ENCODE results near the gene CASP10. TPM values are rescaled to one million over a fixed set of nuclear protein-coding genes. Genes with fewer than 3 reads are reported as not detected.

Gene CASP10
- total and polyA plus RNA-seq, 2 of the 4 experiments (the other 2 are of a cell fraction): 0.12 to 0.90 TPM

GRCh38 chr2:201248288-201248844 is 65.4 kb downstream of the CASP10 start:
- no peak overlapping the region for H3K4me2 ChIP-seq (ENCODE audit: low read depth, low read length)
- no TSS peak for BruUV-seq (replicated peaks)
- no peaks in the 10 kb centered on the region for H3K36me3 ChIP-seq (ENCODE audit: control insufficient read depth, insufficient read depth, low read length)
- no peak overlapping the region for H3K56ac ChIP-seq (ENCODE audit: extremely low read depth, insufficient read depth, low read length)
- in situ Hi-C loops (cut with MboI; ENCODE audit: low sequenced_read_pairs) (loop anchor here (5.0 to 25.0 kb wide), 2 partner anchors 114 to 364 kb away; a partner anchor contains a TSS), intact Hi-C loops (cut with micrococcal nuclease) (no loop called here), dilution Hi-C loops (cut with HindIII; ENCODE audit: low sequenced_read_pairs, unreplicated experiment) (no loop called here)
- no peak overlapping the region for H2AK9ac ChIP-seq (replicated peaks; ENCODE audit: low read depth, low read length, poor library complexity)
- peaks cover 4% of the 10 kb centered on the region for H3K9me3 ChIP-seq (ENCODE audit: control insufficient read depth, insufficient read depth, low read length)
- H3K27ac ChIP-seq (ENCODE audit: insufficient read depth, low read length): no peak overlapping the region
- peaks cover 3% of the 10 kb centered on the region; the same call in 1 of the 2 replicates for H3K9me1 ChIP-seq (ENCODE audit: insufficient read depth, low read length)
- TF ChIP-seq RFX5 (IDR thresholded peaks at IDR 0.05; ENCODE audit: low read depth, low read length) (no peak), BHLHE40 (IDR thresholded peaks at IDR 0.05; ENCODE audit: low read depth, low read length) (no peak), MXI1 (IDR thresholded peaks at IDR 0.05; ENCODE audit: borderline replicate concordance, low read depth, low read length) (no peak), MAZ (IDR thresholded peaks at IDR 0.05; ENCODE audit: borderline replicate concordance, low read depth, low read length) (no peak), NFE2L2 (IDR thresholded peaks at IDR 0.05; ENCODE audit: low read depth, low read length) (no peak), POLR2A (IDR thresholded peaks at IDR 0.05; ENCODE audit: low read depth, low read length) (no peak), RCOR1 (IDR thresholded peaks at IDR 0.05; ENCODE audit: insufficient replicate concordance, low read length) (no peak), FOS (IDR thresholded peaks at IDR 0.05; ENCODE audit: low read depth, low read length) (no peak), RAD21 (IDR thresholded peaks at IDR 0.05; ENCODE audit: low read length) (no peak)
- TF ChIP-seq, protein P1, sequence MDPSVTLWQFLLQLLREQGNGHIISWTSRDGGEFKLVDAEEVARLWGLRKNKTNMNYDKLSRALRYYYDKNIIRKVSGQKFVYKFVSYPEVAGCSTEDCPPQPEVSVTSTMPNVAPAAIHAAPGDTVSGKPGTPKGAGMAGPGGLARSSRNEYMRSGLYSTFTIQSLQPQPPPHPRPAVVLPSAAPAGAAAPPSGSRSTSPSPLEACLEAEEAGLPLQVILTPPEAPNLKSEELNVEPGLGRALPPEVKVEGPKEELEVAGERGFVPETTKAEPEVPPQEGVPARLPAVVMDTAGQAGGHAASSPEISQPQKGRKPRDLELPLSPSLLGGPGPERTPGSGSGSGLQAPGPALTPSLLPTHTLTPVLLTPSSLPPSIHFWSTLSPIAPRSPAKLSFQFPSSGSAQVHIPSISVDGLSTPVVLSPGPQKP (IDR thresholded peaks at IDR 0.05; ENCODE audit: borderline replicate concordance, low read depth, low read length): no peak
- no peaks in the 10 kb centered on the region for H3K79me1 ChIP-seq (ENCODE audit: low read depth in 1 of 2, low read length in 2 of 2)
- no peak overlapping the region for H4K91ac ChIP-seq (ENCODE audit: insufficient read depth, low read depth, low read length)
- H3K4me1 ChIP-seq (ENCODE audit: control insufficient read depth, insufficient read depth, low read length): peaks cover 2% of the 10 kb centered on the region; the same call in 1 of the 2 replicates
- WGBS, 2 experiments (ENCODE audit: extremely low coverage in 2 of 2, insufficient read length in 1 of 2): 80% methylated on average over 2 of the region's 6 CpGs; no CpG with 5 or more reads in 1 of the 2 experiments
- H3K23ac ChIP-seq (ENCODE audit: low read depth, low read length): no peak overlapping the region
- CTCF ChIA-PET: no interaction called here
- H2AFZ ChIP-seq (replicated peaks; ENCODE audit: low read length, poor library complexity): no peak overlapping the region
- H2BK15ac ChIP-seq (ENCODE audit: low read depth, low read length): no peak overlapping the region
- H3K18ac ChIP-seq (ENCODE audit: low read depth, low read length): no peak overlapping the region
- no peak for DNase-seq
- no peak overlapping the region for H2BK20ac ChIP-seq (ENCODE audit: low read depth, low read length)
- H2AK5ac ChIP-seq (ENCODE audit: low read depth, low read length): no peak overlapping the region
- no peak overlapping the region for H2BK5ac ChIP-seq (ENCODE audit: low read depth, low read length, poor library complexity, severe bottlenecking)
- H3K4ac ChIP-seq (ENCODE audit: low read depth, low read length): no peak overlapping the region
- H4K20me1 ChIP-seq (ENCODE audit: insufficient read depth, low read length): no peaks in the 10 kb centered on the region
- no peak overlapping the region for H4K8ac ChIP-seq (ENCODE audit: low read depth in 2 of 2, low read length in 2 of 2)
- H3K14ac ChIP-seq (replicated peaks; ENCODE audit: low read depth, low read length): no peak overlapping the region
- POLR2A ChIA-PET (ENCODE audit: unreplicated experiment): no interaction called here
- no peak overlapping the region for H2BK120ac ChIP-seq (ENCODE audit: low read depth, low read length)
- no peak overlapping the region for H3K9ac ChIP-seq (ENCODE audit: low read depth, low read length)
- H4K5ac ChIP-seq (ENCODE audit: low read depth, low read length): no peak overlapping the region
- no peak overlapping the region for H3K4me3 ChIP-seq (ENCODE audit: insufficient read depth, low read depth, low read length)
- no peaks in the 10 kb centered on the region for H3K27me3 ChIP-seq (ENCODE audit: control insufficient read depth, insufficient read depth, low read length)
- ATAC-seq (ENCODE audit: low read depth): no peak

All from IMR-90 (cell line).